Transverse colon (tissue), 4 donors: ENCODE results near the gene LRP5. TPM values are rescaled to one million over a fixed set of nuclear protein-coding genes. Genes with fewer than 3 reads are reported as not detected.

ENCODE experiments used
- DNase-seq: peaks from one replicate; pipeline ENCODE4 v3.0.0-alpha.2; 2019
- H3K27ac ChIP-seq, 4 donors: fragments of 200-600 bp; sonication (generic); 2 replicates each; pipeline ENCODE4 v1.5.1; 2016 to 2018; ENCODE audit warnings: inconsistent platforms in 4 of 4
- H3K27me3 ChIP-seq: fragments of 200-600 bp; sonication (generic); 2 replicates; pipeline ENCODE4 v1.5.1; 2017; ENCODE audit warnings: inconsistent platforms
- H3K36me3 ChIP-seq, 4 donors: fragments of 200-600 bp; sonication (generic); 2 replicates each; pipeline ENCODE4 v1.5.1; 2017 to 2019; ENCODE audit warnings: inconsistent platforms in 4 of 4
- H3K4me1 ChIP-seq, 4 donors: fragments of 200-600 bp; sonication (generic); 2 replicates each; pipeline ENCODE4 v1.5.1; 2017 to 2020; ENCODE audit warnings: inconsistent platforms in 4 of 4
- H3K4me3 ChIP-seq, 4 donors: fragments of 200-600 bp; sonication (generic); 1 replicate in 1 of 4; 2 replicates in 3 of 4; pipeline versions ENCODE4 v1.5.1 to v1.6.1; 2017 to 2019; ENCODE audit warnings: inconsistent platforms in 4 of 4
- H3K9me3 ChIP-seq, 2 donors: fragments of 200-600 bp; sonication (generic); 2 replicates each; pipeline ENCODE4 v1.5.1; 2017 to 2019; ENCODE audit warnings: inconsistent platforms in 2 of 2
- EP300 ChIP-seq: sonication (generic); formaldehyde crosslinking; IDR thresholded peaks from one replicate; pipeline ENCODE4 v1.6.1; 2017; ENCODE audit warnings: antibody characterized with exemption, low read depth
- POLR2A ChIP-seq: fragments of 450-650 bp; IDR thresholded peaks from one replicate; pipeline ENCODE4 v1.6.1; 2016; ENCODE audit warnings: antibody characterized with exemption, mild to moderate bottlenecking, moderate library complexity
- POLR2AphosphoS5 ChIP-seq, 3 donors: sonication (generic); formaldehyde crosslinking; IDR thresholded peaks; one replicate each; pipeline ENCODE4 v1.6.1; 2016; ENCODE audit warnings: antibody characterized with exemption in 3 of 3
- WGBS, 2 donors: methylation state at CpG; one replicate each; pipeline ENCODE4 v1.1.5; 2018; ENCODE audit warnings: low coverage in 1 of 2; 5-methylcytosine and 5-hydroxymethylcytosine counted together
- in situ Hi-C, 4 donors: fragments of 200-750 bp; cut with MboI; loops; one replicate each; pipeline versions ENCODE4 v1.15.0 to v1.15.1; 2017; ENCODE audit warnings: low sequenced_read_pairs in 3 of 4, low pct_ligation_motif_present in 1 of 4, low pct_unique_long_range_greater_than_20kb in 1 of 4
- intact Hi-C: fragments of 100-400 bp; cut with DNase I; formaldehyde crosslinking; loops from one replicate; pipeline ENCODE4 v1.15.1; 2023; ENCODE audit warnings: low total_unique reads
- total RNA-seq, 4 donors: library from RNA; depleted of rRNA; stranded (reverse); fragments of >200 nt; gene quantifications; one replicate each; pipeline ENCODE4 v1.1.0, GENCODE V29; 2016
- TF ChIP-seq, protein P1 (sequence below), 5 experiments: fragments of 200-600 bp in 3 of 5; fragments of 450-650 bp in 2 of 5; sonication (generic) in 3 of 5; IDR thresholded peaks; 1 replicate in 2 of 5; 2 replicates in 3 of 5; pipeline ENCODE4 v1.5.1; 2016 to 2017; ENCODE audit warnings: antibody characterized with exemption in 5 of 5, inconsistent platforms in 3 of 5, mild to moderate bottlenecking in 2 of 5, moderate library complexity in 1 of 5

LRP5 gene
- total RNA-seq, 4 donors from 2014 or later: 72.6 to 138 (median 82.3) TPM

DNA sequence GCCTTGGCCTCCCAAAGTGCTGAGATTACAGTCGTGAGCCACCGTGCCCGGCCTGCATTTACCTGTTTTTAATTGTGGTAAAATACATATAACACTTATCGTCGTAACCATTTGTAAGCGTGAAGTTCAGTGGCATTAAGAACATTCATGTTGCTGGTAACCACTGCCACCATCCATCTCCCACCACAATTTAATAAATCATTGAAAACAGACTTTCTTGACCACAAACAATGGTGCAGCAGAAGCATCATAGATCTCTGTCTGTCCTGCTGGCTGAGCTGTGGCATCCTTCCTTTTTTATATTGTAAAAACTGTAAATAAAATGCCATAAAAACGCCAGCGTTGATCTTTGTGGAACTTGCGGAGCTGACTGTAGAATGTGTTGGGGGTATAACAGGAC lies 24.3 kb downstream of the LRP5 start:
- in situ Hi-C loops: no loop called here
- peak overlapping the region; percentile 36 to 74 (median 68) for H3K27ac ChIP-seq
- TF ChIP-seq EP300 (no peak), POLR2AphosphoS5 (IDR thresholded peaks at IDR 0.05) (no peak), POLR2A (no peak)
- TF ChIP-seq, protein P1, sequence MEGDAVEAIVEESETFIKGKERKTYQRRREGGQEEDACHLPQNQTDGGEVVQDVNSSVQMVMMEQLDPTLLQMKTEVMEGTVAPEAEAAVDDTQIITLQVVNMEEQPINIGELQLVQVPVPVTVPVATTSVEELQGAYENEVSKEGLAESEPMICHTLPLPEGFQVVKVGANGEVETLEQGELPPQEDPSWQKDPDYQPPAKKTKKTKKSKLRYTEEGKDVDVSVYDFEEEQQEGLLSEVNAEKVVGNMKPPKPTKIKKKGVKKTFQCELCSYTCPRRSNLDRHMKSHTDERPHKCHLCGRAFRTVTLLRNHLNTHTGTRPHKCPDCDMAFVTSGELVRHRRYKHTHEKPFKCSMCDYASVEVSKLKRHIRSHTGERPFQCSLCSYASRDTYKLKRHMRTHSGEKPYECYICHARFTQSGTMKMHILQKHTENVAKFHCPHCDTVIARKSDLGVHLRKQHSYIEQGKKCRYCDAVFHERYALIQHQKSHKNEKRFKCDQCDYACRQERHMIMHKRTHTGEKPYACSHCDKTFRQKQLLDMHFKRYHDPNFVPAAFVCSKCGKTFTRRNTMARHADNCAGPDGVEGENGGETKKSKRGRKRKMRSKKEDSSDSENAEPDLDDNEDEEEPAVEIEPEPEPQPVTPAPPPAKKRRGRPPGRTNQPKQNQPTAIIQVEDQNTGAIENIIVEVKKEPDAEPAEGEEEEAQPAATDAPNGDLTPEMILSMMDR (IDR thresholded peaks at IDR 0.05): no peak
- H3K4me3 ChIP-seq: no peak overlapping the region
- WGBS, 2 donors: 79% methylated on average over 9 of the region's 9 CpGs; no CpG with 5 or more reads in 1 of the 2 donors
- H3K9me3 ChIP-seq: no peaks in the 10 kb centered on the region
- no peaks in the 10 kb centered on the region for H3K36me3 ChIP-seq
- intact Hi-C loops: no loop called here
- no peaks in the 10 kb centered on the region for H3K27me3 ChIP-seq
- H3K4me1 ChIP-seq: peaks cover 24 to 53% (median 28%) of the 10 kb centered on the region in 4 donors
- no peak for DNase-seq

DNA sequence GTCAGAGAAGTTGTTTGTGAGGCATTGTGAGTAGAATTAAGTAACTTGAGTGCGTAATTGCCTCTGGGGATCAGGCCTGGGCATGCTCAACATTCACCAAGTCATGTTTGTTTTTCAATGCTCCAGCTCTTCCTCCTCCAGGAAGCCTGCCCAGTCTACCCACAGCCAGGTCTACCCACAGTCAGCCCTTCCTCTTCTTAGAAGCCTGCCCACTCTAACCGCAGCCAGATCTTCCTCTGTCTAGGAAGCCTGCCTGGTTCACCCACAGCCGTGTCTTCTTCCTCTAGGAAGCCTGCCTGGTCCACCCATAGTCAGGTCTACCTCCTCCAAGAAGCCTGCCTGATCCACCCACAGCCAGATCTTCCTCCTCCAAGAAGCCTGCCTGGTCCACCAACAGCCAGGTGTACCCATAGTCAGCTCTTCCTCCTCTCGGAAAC lies 25.0 kb downstream of the LRP5 start:
- Histone ChIP-seq H3K27me3 (no peaks in the 10 kb centered on the region), H3K36me3 (no peaks in the 10 kb centered on the region), H3K9me3 (no peaks in the 10 kb centered on the region), H3K4me1 (peaks cover 25 to 53% (median 29%) of the 10 kb centered on the region in 4 donors), H3K27ac (peak overlapping the region; percentile 20 to 74 (median 68)), H3K4me3 (no peak overlapping the region)
- 66 to 92% methylated on average over 2 to 4 of the region's 4 CpGs for WGBS, 2 donors
- no peak for TF ChIP-seq POLR2A
- TF ChIP-seq, protein P1 (IDR thresholded peaks at IDR 0.05): no peak
- TF ChIP-seq POLR2AphosphoS5 (IDR thresholded peaks at IDR 0.05): no peak
- TF ChIP-seq EP300: no peak
- intact Hi-C loops: no loop called here
- DNase-seq: no peak
- in situ Hi-C loops: no loop called here

DNA sequence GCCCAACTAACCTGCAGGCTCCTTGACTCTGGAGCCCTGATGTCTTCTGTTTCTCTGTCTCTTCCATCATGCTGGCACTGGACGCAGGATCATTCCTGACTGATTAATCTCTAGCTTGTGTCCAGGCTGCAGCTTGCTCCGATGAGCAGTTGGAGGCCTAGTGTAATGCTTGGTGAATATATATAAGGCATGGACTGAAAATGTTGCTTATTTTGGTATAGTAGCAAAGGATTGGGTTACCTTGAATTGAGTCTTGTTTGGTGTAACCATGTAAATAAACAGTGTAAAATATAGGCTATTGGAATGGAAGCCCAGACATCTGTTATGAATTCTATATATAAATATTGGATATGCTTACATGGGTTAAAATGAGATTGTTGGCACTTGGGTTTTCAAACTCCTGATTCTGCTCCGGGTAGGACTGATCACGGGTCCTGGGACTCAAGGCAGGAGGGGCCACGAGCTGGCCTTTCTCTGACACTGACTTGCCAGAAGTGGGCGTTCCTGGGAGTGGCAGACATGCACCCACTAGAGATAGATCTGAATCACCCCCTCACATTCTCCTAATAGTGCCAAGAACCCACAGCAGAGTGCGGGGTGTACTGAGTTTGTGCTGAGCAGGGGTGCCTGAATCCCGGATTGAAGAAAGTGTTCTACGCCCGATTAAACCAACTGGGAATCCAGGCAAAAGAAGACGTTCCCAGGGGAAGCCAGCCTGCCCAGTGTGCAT lies 25.8 kb downstream of the LRP5 start:
- Histone ChIP-seq H3K36me3 (no peaks in the 10 kb centered on the region), H3K27ac (peak overlapping the region; percentile 20 to 74 (median 68)), H3K4me3 (no peak overlapping the region), H3K4me1 (peaks cover 32 to 58% (median 36%) of the 10 kb centered on the region in 4 donors), H3K9me3 (no peaks in the 10 kb centered on the region), H3K27me3 (no peaks in the 10 kb centered on the region)
- in situ Hi-C loops (no loop called here), intact Hi-C loops (no loop called here)
- DNase-seq: no peak
- WGBS, 2 donors: 60 to 62% methylated on average over 1 to 11 of the region's 11 CpGs
- no peak for TF ChIP-seq POLR2A
- no peak for TF ChIP-seq POLR2AphosphoS5 (IDR thresholded peaks at IDR 0.05)
- TF ChIP-seq, protein P1 (IDR thresholded peaks at IDR 0.05): no peak
- no peak for TF ChIP-seq EP300

DNA sequence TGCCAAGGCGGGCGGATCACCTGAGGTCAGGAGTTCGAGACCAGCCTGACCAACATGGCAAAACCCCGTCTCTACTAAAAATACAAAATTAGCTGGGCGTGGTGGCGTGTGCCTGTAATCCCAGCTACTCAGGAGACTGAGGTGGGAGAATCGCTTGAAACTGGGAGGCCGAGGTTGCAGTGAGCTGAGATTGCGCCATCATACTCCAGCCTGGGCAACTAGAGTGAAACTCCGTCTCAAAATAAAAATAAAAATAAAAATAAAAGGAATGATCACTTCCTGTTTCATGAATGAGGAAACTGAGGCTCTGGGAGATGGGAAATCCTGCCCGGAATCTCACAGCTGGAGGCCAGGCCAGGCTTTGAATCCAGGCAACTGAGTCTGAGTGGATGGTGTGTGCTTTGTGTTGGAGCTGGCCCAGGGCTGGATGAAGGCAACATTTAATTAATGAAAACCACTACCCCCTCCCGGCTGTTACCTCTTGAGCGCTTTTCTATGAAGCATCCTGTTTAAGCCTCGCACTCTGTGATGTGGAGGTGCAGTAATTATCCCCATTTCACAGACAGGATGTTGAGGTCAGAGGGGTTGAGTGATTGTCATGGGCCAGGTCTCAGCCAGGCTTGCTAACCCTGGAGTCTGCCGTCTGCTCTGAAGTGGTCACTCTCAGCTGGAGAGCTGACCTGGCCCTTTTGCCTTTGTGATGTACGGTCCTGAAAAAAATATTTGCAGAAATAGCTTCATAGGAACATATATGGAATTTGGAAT lies 27.8 kb downstream of the LRP5 start:
- in situ Hi-C loops: no loop called here
- Histone ChIP-seq H3K4me3 (no peak overlapping the region), H3K36me3 (no peaks in the 10 kb centered on the region), H3K27me3 (no peaks in the 10 kb centered on the region), H3K4me1 (peaks cover 37 to 70% (median 46%) of the 10 kb centered on the region in 4 donors), H3K9me3 (no peaks in the 10 kb centered on the region), H3K27ac (peak overlapping the region in 2 of 4 donors; percentile 11 to 35)
- intact Hi-C loops: no loop called here
- TF ChIP-seq, protein P1 (IDR thresholded peaks at IDR 0.05): no peak
- TF ChIP-seq POLR2A (no peak), EP300 (no peak), POLR2AphosphoS5 (IDR thresholded peaks at IDR 0.05) (no peak)
- DNase-seq: no peak
- 75 to 85% methylated on average over 6 to 16 of the region's 16 CpGs for WGBS, 2 donors
